HL-60 (cell line): Measurements from ENCODE around the gene ITPA.

Experiments
- DNase-seq, 2 experiments: peaks; one replicate each; pipeline ENCODE4 v3.0.0-alpha.2; 2010 to 2020; ENCODE audit warnings: low read depth in 1 of 2, low spot score in 1 of 2
- H3K27ac ChIP-seq: fragments of 250-450 bp; sonication (Bioruptor Pico); replicated peaks from 2 replicates; pipeline ENCODE4 v1.5.1; 2020; ENCODE audit warnings: mild to moderate bottlenecking, moderate library complexity
- H3K27me3 ChIP-seq: fragments of 250-450 bp; sonication (Bioruptor Pico); 2 replicates; pipeline ENCODE4 v1.5.1; 2021; ENCODE audit warnings: mild to moderate bottlenecking, moderate library complexity; ENCODE audit not compliant: insufficient read depth, poor library complexity, severe bottlenecking
- H3K4me3 ChIP-seq: replicated peaks from 2 replicates; pipeline ENCODE4 v1.5.1; 2011; ENCODE audit warnings: mild to moderate bottlenecking, control low read depth, low read length; ENCODE audit not compliant: insufficient read depth
- CTCF ChIP-seq: IDR thresholded peaks from one replicate; pipeline ENCODE4 v1.5.1; 2011; ENCODE audit warnings: low read length, control low read depth, inconsistent platforms; ENCODE audit not compliant: insufficient read depth
- GABPA ChIP-seq: IDR thresholded peaks from 2 replicates; pipeline ENCODE4 v1.6.1; 2012; ENCODE audit warnings: low read depth
- POLR2AphosphoS5 ChIP-seq: IDR thresholded peaks from 2 replicates; pipeline ENCODE4 v1.6.1; 2012; ENCODE audit warnings: low read depth
- REST ChIP-seq: IDR thresholded peaks from 2 replicates; pipeline ENCODE4 v1.6.1; 2012; ENCODE audit warnings: low read depth; ENCODE audit not compliant: insufficient replicate concordance
- SPI1 ChIP-seq: IDR thresholded peaks from 2 replicates; pipeline ENCODE4 v1.6.1; 2012; ENCODE audit warnings: low read depth, mild to moderate bottlenecking, borderline replicate concordance

The ITPA gene

GRCh38 chr20:3221398-3222226, 12.3 kb downstream of the ITPA start:
- Histone ChIP-seq H3K4me3 (no peak overlapping the region), H3K27ac (no peak overlapping the region), H3K27me3 (no peaks in the 10 kb centered on the region)
- DNase-seq, result no peak
- TF ChIP-seq SPI1, result no peak
- TF ChIP-seq POLR2AphosphoS5, result no peak
- TF ChIP-seq GABPA, result no peak
- TF ChIP-seq REST, result no peak
- TF ChIP-seq CTCF, result no peak

- TF ChIP-seq GABPA (no peak), POLR2AphosphoS5 (no peak), REST (no peak)
- Histone ChIP-seq H3K4me3 (no peak overlapping the region), H3K27ac (no peak overlapping the region), H3K27me3 (no peaks in the 10 kb centered on the region)
- no peak for DNase-seq
Measured at GRCh38 chr20:3222635-3223600, 13.6 kb downstream of the ITPA start.

- H3K27me3 ChIP-seq, result no peaks in the 10 kb centered on the region
- H3K4me3 ChIP-seq, result no peak overlapping the region
- H3K27ac ChIP-seq, result no peak overlapping the region
- no peak for TF ChIP-seq POLR2AphosphoS5
- no peak for TF ChIP-seq GABPA
- no peak for TF ChIP-seq SPI1
- TF ChIP-seq CTCF, result no peak
- no peak for TF ChIP-seq REST
- no peak for DNase-seq
Measured at GRCh38 chr20:3223651-3223993, 14.3 kb downstream of the ITPA start.
